ENCODE data around the gene CIDEB. TPM values are rescaled to one million over a fixed set of nuclear protein-coding genes. Genes with fewer than 3 reads are reported as not detected.
A peak's percentile ranks its signal among the peaks of the same experiment; 100 is the strongest.

The CIDEB gene
- total and polyA plus RNA-seq, 9 donors = 8.9 to 21.1 (median 14.8) TPM

- H3K4me3 ChIP-seq (ENCODE audit: low read length) = no peak overlapping the region
- no peaks in the 10 kb centered on the region for H3K9me3 ChIP-seq (replicated peaks; ENCODE audit: control insufficient read depth, low read depth, low read length)
- DNase-seq = no peak
- peaks cover 41% of the 10 kb centered on the region for H3K27me3 ChIP-seq (ENCODE audit: control insufficient read depth, insufficient read depth, low read length)
- no peak overlapping the region for H3K27ac ChIP-seq (ENCODE audit: low read length)
- 60% methylated on average over 2 of the region's 7 CpGs for WGBS (ENCODE audit: insufficient coverage)
- H3K36me3 ChIP-seq (ENCODE audit: control insufficient read depth, insufficient read depth, low read length) = no peaks in the 10 kb centered on the region
- H3K4me1 ChIP-seq (ENCODE audit: control insufficient read depth, insufficient read depth, low read length) = peaks cover 9% of the 10 kb centered on the region
These were observed 36.3 kb upstream of the CIDEB start for GRCh38 chr14:24343795-24344660.

- Histone ChIP-seq H3K4me3 (ENCODE audit: low read length) (no peak overlapping the region), H3K4me1 (ENCODE audit: control insufficient read depth, insufficient read depth, low read length) (peaks cover 13% of the 10 kb centered on the region), H3K9me3 (replicated peaks; ENCODE audit: control insufficient read depth, low read depth, low read length) (no peaks in the 10 kb centered on the region), H3K27ac (ENCODE audit: low read length) (no peak overlapping the region), H3K27me3 (ENCODE audit: control insufficient read depth, insufficient read depth, low read length) (peaks cover 53% of the 10 kb centered on the region), H3K36me3 (ENCODE audit: control insufficient read depth, insufficient read depth, low read length) (no peaks in the 10 kb centered on the region)
- no peak for DNase-seq
- WGBS (ENCODE audit: insufficient coverage) = no CpG with 5 or more reads among the region's 4 CpGs
These were observed 35.1 kb upstream of the CIDEB start for GRCh38 chr14:24342889-24343288.

GRCh38 chr14:24340606-24341005 lies 32.8 kb upstream of the CIDEB start:
- peaks cover 72% of the 10 kb centered on the region for H3K27me3 ChIP-seq (ENCODE audit: control insufficient read depth, insufficient read depth, low read length)
- H3K36me3 ChIP-seq (ENCODE audit: control insufficient read depth, insufficient read depth, low read length) = no peaks in the 10 kb centered on the region
- WGBS (ENCODE audit: insufficient coverage) = no CpG with 5 or more reads among the region's 1 CpG

GRCh38 chr14:24339284-24340151 lies 31.7 kb upstream of the CIDEB start, which contains the start of gene RIPK3:
Gene RIPK3 (minus strand): TSS chr14:24339991. CDS start chr14:24339826, 165 bp downstream.
- peaks cover 21% of the 10 kb centered on the region for H3K4me1 ChIP-seq (ENCODE audit: control insufficient read depth, insufficient read depth, low read length)
- H3K9me3 ChIP-seq (replicated peaks; ENCODE audit: control insufficient read depth, low read depth, low read length) = no peaks in the 10 kb centered on the region
- H3K4me3 ChIP-seq (ENCODE audit: low read length) = peak within 1 kb of the TSS; percentile 41
- peak; percentile 32 for DNase-seq
- whole genome bisulfite sequencing (ENCODE audit: insufficient coverage) = 10% methylated on average over 27 of the region's 51 CpGs
- no peak within 1 kb of the TSS for H3K27ac ChIP-seq (ENCODE audit: low read length)
- H3K36me3 ChIP-seq (ENCODE audit: control insufficient read depth, insufficient read depth, low read length) = no peaks in the 10 kb centered on the region
- peaks cover 72% of the 10 kb centered on the region for H3K27me3 ChIP-seq (ENCODE audit: control insufficient read depth, insufficient read depth, low read length)

More at GRCh38 chr14:24340606-24341005, 32.8 kb upstream of the CIDEB start:
- Histone ChIP-seq H3K27ac (ENCODE audit: low read length) (no peak overlapping the region), H3K4me1 (ENCODE audit: control insufficient read depth, insufficient read depth, low read length) (peaks cover 13% of the 10 kb centered on the region), H3K4me3 (ENCODE audit: low read length) (no peak overlapping the region), H3K9me3 (replicated peaks; ENCODE audit: control insufficient read depth, low read depth, low read length) (no peaks in the 10 kb centered on the region)
- no peak for DNase-seq

- WGBS (ENCODE audit: insufficient coverage) = 63% methylated on average over 12 of the region's 14 CpGs
These were observed 31.1 kb upstream of the CIDEB start for GRCh38 chr14:24338843-24339242.

GRCh38 chr14:24337824-24338175 lies 30.0 kb upstream of the CIDEB start:
- H3K4me1 ChIP-seq (ENCODE audit: control insufficient read depth, insufficient read depth, low read length) = peaks cover 30% of the 10 kb centered on the region
- WGBS (ENCODE audit: insufficient coverage) = 81% methylated on average over 6 of the region's 8 CpGs

More at GRCh38 chr14:24338843-24339242, 31.1 kb upstream of the CIDEB start:
- Histone ChIP-seq H3K27ac (ENCODE audit: low read length) (no peak overlapping the region), H3K9me3 (replicated peaks; ENCODE audit: control insufficient read depth, low read depth, low read length) (no peaks in the 10 kb centered on the region), H3K27me3 (ENCODE audit: control insufficient read depth, insufficient read depth, low read length) (peaks cover 76% of the 10 kb centered on the region), H3K36me3 (ENCODE audit: control insufficient read depth, insufficient read depth, low read length) (no peaks in the 10 kb centered on the region), H3K4me3 (ENCODE audit: low read length) (peak overlapping the region; percentile 41), H3K4me1 (ENCODE audit: control insufficient read depth, insufficient read depth, low read length) (peaks cover 27% of the 10 kb centered on the region)
- DNase-seq = no peak

GRCh38 chr14:24337144-24337823 lies 29.5 kb upstream of the CIDEB start:
- 70% methylated on average over 6 of the region's 7 CpGs for WGBS (ENCODE audit: insufficient coverage)
- Histone ChIP-seq H3K9me3 (replicated peaks; ENCODE audit: control insufficient read depth, low read depth, low read length) (no peaks in the 10 kb centered on the region), H3K4me1 (ENCODE audit: control insufficient read depth, insufficient read depth, low read length) (peaks cover 35% of the 10 kb centered on the region), H3K36me3 (ENCODE audit: control insufficient read depth, insufficient read depth, low read length) (no peaks in the 10 kb centered on the region), H3K27me3 (ENCODE audit: control insufficient read depth, insufficient read depth, low read length) (peaks cover 90% of the 10 kb centered on the region), H3K4me3 (ENCODE audit: low read length) (no peak overlapping the region), H3K27ac (ENCODE audit: low read length) (no peak overlapping the region)
- DNase-seq = no peak

More at GRCh38 chr14:24337824-24338175, 30.0 kb upstream of the CIDEB start:
- Histone ChIP-seq H3K27ac (ENCODE audit: low read length) (no peak overlapping the region), H3K4me3 (ENCODE audit: low read length) (no peak overlapping the region), H3K36me3 (ENCODE audit: control insufficient read depth, insufficient read depth, low read length) (no peaks in the 10 kb centered on the region), H3K9me3 (replicated peaks; ENCODE audit: control insufficient read depth, low read depth, low read length) (no peaks in the 10 kb centered on the region), H3K27me3 (ENCODE audit: control insufficient read depth, insufficient read depth, low read length) (peaks cover 87% of the 10 kb centered on the region)
- DNase-seq = no peak

- DNase-seq = peak; percentile 9
- Histone ChIP-seq H3K27me3 (ENCODE audit: control insufficient read depth, insufficient read depth, low read length) (peaks cover 98% of the 10 kb centered on the region), H3K36me3 (ENCODE audit: control insufficient read depth, insufficient read depth, low read length) (no peaks in the 10 kb centered on the region), H3K4me1 (ENCODE audit: control insufficient read depth, insufficient read depth, low read length) (peaks cover 41% of the 10 kb centered on the region), H3K4me3 (ENCODE audit: low read length) (peak overlapping the region; percentile 44), H3K9me3 (replicated peaks; ENCODE audit: control insufficient read depth, low read depth, low read length) (no peaks in the 10 kb centered on the region), H3K27ac (ENCODE audit: low read length) (peak overlapping the region; percentile 35)
- 50% methylated on average over 2 of the region's 12 CpGs for WGBS (ENCODE audit: insufficient coverage)
These were observed 27.8 kb upstream of the CIDEB start for GRCh38 chr14:24335461-24336171.

GRCh38 chr14:24334431-24335291 lies 26.9 kb upstream of the CIDEB start, which contains the start of gene ADCY4:
Gene ADCY4 (minus strand): TSS chr14:24335071. CDS start chr14:24334652, 419 bp downstream.
- peak within 1 kb of the TSS; percentile 44 for H3K4me3 ChIP-seq (ENCODE audit: low read length)
- peaks cover 88% of the 10 kb centered on the region for H3K27me3 ChIP-seq (ENCODE audit: control insufficient read depth, insufficient read depth, low read length)
- H3K4me1 ChIP-seq (ENCODE audit: control insufficient read depth, insufficient read depth, low read length) = peaks cover 38% of the 10 kb centered on the region
- peak; percentile 38 for DNase-seq
- 1% methylated on average over 49 of the region's 65 CpGs for WGBS (ENCODE audit: insufficient coverage)
- H3K27ac ChIP-seq (ENCODE audit: low read length) = peak within 1 kb of the TSS; percentile 77
- no peaks in the 10 kb centered on the region for H3K9me3 ChIP-seq (replicated peaks; ENCODE audit: control insufficient read depth, low read depth, low read length)
- no peaks in the 10 kb centered on the region for H3K36me3 ChIP-seq (ENCODE audit: control insufficient read depth, insufficient read depth, low read length)
